HG03460 (cell line): Measurements from ENCODE around the gene FAF1.
"Not testable (repeated sequence)": the region's sequence is repeated elsewhere in the genome, so short reads cannot be mapped to it uniquely, and the experiment has no call there.

Experiments used
- ATAC-seq: cut with Tn5 transposase; IDR thresholded peaks from one replicate; pipeline ENCODE4 v1.9.1; 2021; ENCODE audit not compliant: unreplicated experiment

Gene FAF1

GRCh38 chr1:50967416-50968157 lies 7.5 kb upstream of the FAF1 start:
- no peak for ATAC-seq

- no peak for ATAC-seq
Observed at GRCh38 chr1:50966991-50967390, 6.9 kb upstream of the FAF1 start.

GRCh38 chr1:50964863-50965262 lies 4.8 kb upstream of the FAF1 start:
- no peak for ATAC-seq

GRCh38 chr1:50959303-50959912 lies 659 bp downstream of the FAF1 start:
- ATAC-seq, result peak; percentile 9

- no peak for ATAC-seq
Observed at GRCh38 chr1:50955116-50955515, 5.0 kb downstream of the FAF1 start.

GRCh38 chr1:50952566-50952965 lies 7.5 kb downstream of the FAF1 start:
- ATAC-seq, result not testable (repeated sequence)

GRCh38 chr1:50950396-50950795 lies 9.7 kb downstream of the FAF1 start:
- ATAC-seq, result no peak

- no peak for ATAC-seq
Observed at GRCh38 chr1:50949286-50949982, 10.6 kb downstream of the FAF1 start.

- no peak for ATAC-seq
Observed at GRCh38 chr1:50942334-50942733, 17.7 kb downstream of the FAF1 start.

GRCh38 chr1:50940291-50940690 lies 19.8 kb downstream of the FAF1 start:
- ATAC-seq, result no peak

- no peak for ATAC-seq
Observed at GRCh38 chr1:50936321-50936720, 23.7 kb downstream of the FAF1 start.

- ATAC-seq, result not testable (repeated sequence)
Observed at GRCh38 chr1:50935276-50935675, 24.8 kb downstream of the FAF1 start.

GRCh38 chr1:50934838-50935237 lies 25.2 kb downstream of the FAF1 start:
- ATAC-seq, result no peak

GRCh38 chr1:50933770-50934169 lies 26.3 kb downstream of the FAF1 start:
- ATAC-seq, result not testable (repeated sequence)

- ATAC-seq, result not testable (repeated sequence)
Observed at GRCh38 chr1:50932043-50932442, 28.0 kb downstream of the FAF1 start.

- ATAC-seq, result no peak
Observed at GRCh38 chr1:50930965-50931737, 28.9 kb downstream of the FAF1 start.

- ATAC-seq, result peak; percentile 78
Observed at GRCh38 chr1:50930193-50930592, 29.9 kb downstream of the FAF1 start.

GRCh38 chr1:50929376-50929958 lies 30.6 kb downstream of the FAF1 start:
- no peak for ATAC-seq

- ATAC-seq, result no peak
Observed at GRCh38 chr1:50923564-50923963, 36.5 kb downstream of the FAF1 start.

GRCh38 chr1:50921029-50921428 lies 39.0 kb downstream of the FAF1 start:
- ATAC-seq, result no peak

- ATAC-seq, result no peak
Observed at GRCh38 chr1:50920409-50920808, 39.7 kb downstream of the FAF1 start.
